ENCODE results near the gene ZNF354C.
"Not testable (repeated sequence)": the region's sequence is repeated elsewhere in the genome, so short reads cannot be mapped to it uniquely, and the experiment has no call there.

The ZNF354C gene

DNA sequence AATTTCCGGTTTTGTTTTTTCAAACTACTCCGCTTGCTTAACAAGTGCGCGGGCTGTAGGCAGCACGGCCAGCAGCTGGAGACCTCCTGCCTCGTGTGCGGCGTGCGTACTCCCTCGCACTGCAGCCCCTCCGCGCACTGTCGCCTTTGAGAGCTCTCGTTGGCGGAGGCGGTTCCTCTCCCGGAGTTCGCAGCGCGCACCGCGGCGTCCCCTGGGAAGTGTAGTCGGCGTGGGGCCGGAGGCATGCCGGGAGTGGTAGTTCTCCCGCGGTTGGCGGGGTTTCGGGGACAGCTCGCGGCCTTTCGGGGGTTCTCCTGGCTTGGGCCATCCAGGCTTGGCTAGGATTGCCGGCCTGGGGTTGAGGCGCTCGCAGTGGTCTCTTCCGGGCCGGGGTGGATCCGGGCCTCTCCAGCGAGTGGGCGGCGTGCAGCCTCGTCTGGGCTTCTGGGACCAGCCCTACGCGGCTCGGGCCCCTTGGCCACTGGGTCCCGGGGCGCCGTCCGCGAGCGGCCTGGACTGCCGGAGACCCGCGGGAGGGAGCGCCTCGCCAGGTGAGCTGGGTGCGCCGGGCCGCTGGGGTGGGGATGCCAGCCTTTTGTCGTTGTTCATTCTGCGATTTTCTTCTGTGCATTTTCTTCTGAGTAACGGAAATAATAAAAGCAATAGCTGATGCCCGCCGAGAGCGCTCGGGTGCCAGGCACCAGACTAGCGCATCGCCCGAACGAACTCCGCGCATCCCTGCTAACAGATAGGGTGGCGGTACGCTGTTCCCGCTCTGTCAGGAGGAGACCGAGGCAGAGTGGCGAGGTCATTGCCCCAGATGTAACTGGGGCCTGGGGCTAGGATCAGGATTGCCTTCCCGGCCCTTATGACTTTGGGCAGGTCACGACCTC is at the start of gene ZNF354C:
TSS of gene ZNF354C (plus strand) at position 258 of the 893 bp plus-strand sequence. CDS start 1,696 bp downstream, outside the sequence.
- peak; percentile 93 for DNase-seq (ENCODE audit: low spot score)

DNA sequence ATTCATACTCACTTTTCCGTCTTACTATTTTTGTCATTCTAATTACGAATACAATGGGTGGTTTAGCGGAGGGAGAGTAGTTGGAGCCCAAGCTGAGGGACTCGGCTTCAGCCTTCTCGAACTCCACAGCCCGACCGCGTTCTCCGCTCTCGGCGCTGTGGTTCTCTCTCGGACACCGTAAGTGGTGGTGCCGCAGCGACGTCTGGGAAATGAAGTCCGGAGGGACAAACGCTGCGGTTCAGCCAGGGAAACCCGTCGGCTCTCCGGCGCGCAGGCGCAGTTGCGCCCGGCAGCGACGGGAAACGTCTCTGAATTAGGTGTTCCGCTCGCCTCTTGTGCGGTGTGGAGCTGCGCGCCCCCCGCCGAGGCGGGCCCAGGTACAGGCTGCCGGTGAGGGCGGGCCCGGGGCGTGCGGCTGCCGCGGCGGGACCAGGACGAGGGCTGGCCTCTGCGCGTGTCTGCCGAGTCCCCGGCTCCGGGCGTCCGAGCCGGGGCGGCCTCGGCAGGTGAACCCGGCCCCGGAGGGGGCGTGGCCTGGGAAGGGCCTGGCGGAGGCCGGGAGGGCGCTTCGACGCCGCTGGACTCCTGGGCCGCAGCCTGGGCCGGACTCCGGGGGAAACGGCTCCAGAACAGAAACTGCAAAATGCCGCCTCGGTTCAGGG is 36.5 kb upstream of the ZNF354C start, which contains the start of gene ZNF879:
TSS of gene ZNF879 (plus strand) at position 277 of the 662 bp plus-strand sequence. CDS start 1,201 bp downstream, outside the sequence.
- peak; percentile 89 for DNase-seq (ENCODE audit: low spot score)

DNA sequence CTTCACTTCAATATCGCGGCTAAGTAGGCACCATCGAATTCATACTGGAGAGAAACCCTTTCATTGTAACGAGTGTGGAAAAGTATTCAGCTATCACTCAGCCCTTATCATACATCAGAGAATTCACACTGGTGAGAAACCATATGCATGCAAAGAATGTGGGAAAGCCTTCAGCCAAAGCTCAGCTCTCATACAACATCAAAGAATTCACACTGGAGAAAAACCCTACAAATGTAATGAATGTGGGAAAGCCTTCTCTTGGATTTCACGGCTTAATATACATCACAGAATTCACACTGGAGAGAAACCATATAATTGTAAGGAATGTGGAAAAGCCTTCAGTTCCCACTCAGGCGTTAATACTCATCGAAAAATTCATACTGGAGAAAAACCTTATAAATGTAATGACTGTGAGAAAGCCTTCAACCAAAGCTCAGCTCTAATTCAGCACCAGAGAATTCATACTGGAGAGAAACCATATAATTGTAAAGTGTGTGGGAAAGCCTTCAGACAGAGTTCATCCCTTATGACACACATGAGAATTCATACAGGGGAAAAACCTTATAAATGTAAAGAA is 27.1 kb upstream of the ZNF354C start:
- no peak for DNase-seq (ENCODE audit: low spot score)

DNA sequence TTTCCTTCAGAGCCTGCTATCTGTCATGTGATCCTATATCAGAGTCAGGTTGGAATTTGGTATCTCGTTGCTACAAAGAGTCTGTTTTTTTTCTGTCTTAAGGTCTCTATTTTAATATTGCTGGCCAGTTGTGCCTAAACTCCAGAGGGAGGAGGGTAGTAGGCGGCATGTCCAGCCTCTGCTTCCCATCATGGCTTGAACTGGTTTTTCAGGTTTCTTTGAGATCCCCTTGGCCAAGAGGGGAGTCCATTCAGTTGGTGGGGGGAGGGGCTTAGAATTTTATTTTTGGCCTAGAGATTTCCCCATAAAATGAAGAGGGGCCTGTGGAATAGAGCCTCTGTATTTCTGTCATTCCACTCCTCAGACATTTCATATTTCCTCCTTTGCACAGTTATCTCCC is 15.4 kb upstream of the ZNF354C start:
- DNase-seq (ENCODE audit: low spot score): no peak

DNA sequence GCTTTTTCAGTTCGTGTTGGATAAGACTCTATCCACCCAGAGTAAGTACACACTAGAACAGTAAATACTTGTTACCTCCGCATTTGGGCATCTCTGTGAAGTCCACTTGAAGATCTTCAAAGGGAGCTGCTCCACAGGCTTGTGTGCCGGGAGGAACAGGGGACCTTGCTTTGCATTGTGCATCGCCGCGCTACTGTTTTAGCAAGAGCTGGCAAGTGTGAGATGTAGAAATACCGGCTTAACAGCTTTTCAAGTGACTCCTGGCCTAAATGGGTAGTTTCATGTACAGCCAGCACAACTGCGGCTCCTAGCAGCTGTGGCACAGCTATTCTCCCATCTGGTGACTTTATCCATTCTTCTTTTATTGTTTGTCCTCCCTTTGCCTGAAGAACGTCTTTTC is 8.4 kb upstream of the ZNF354C start:
- DNase-seq (ENCODE audit: low spot score): no peak

DNA sequence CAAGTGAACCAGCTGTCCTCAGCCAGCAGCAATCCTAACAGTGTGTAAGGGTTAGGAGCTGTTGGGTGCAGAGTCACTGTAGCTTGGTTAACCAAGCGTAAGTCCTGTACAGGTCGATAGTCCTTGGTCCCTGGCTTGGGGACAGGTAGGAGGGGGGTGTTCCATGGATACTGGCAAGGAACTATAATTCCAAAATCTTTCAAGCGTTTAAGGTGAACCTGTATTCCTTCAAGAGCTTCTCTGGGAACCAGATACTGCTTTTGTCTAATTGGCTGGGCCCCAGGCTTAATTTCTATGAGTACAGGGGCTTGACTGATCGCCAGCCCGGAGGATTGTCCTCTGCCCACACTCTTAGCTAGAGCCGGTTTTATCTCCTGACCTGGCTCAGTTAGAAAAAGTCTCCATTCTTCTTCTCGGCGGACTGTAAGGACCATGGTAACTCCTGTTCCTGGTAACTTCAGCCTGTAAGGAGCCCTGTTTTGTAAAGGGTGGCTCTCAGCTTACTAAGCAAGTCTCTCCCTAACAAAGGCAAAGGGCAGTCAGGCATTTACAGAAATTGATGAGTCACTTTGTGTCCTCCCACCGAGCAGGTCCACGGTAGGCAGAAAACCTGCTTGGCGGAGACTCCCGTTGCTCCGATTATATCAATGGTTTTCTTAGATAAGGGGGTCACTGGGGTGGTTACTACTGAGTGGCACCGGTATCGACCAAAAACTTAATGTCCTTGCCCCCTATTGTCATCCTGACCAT is 6.0 kb upstream of the ZNF354C start:
- DNase-seq (ENCODE audit: low spot score): no peak

DNA sequence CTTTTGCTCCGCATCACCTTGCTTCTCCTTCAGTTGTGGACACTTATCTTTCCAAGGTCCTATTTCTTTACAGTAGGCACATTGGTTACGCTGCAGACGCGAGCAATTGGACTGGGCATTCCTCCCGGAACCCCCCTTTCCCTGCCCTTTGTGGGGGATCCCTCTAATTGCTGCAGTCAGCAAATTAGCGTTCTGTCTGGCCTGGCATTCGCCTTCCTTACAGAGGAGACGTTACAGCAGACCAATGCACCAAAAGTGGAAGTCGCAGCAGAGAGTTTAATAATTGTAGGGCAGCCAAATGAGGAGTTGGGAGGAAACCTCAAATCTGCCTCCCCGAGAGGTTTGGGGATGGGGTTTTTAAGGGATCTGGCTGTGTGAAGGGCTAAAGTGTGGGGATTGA is 5.3 kb upstream of the ZNF354C start:
- DNase-seq (ENCODE audit: low spot score): no peak

DNA sequence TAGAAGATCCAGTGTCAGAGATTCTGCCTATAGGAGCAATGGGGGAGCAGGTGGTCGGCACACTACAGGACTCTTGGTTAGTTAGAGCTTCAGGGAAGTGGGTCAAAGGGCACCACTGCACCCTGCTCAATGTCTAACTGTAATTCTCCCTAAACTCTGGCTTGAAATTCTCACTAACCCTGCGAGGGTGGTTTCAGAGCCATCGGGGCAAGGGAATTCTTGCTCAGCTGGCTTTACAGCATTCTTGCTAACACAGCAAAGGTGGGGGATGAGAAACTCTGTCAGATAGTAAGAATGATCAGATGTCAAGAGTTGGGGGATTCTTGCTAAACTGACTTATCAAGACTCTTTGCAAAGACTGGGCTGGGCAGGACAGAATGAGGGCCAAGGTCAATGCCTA is 4.7 kb upstream of the ZNF354C start:
- no peak for DNase-seq (ENCODE audit: low spot score)

DNA sequence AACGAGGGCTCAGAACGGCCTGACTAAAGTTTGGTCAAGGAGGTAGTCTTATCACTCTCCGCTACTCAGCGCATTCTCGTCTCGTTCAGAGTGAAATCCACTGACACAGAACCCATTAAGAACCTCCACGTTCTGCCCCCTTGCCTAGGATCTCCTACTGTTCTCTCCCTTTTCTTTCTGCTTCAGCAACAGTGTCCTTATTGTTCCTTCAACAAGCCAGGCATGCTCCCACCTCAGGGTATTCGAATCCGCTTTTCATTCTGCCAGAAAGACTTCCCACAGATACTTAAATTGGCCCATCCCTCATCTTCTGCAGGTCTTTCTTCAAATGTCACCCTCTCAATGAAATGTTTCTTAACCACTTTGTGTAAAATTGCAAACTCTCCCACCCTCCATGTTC is 4.3 kb upstream of the ZNF354C start:
- no peak for DNase-seq (ENCODE audit: low spot score)

DNA sequence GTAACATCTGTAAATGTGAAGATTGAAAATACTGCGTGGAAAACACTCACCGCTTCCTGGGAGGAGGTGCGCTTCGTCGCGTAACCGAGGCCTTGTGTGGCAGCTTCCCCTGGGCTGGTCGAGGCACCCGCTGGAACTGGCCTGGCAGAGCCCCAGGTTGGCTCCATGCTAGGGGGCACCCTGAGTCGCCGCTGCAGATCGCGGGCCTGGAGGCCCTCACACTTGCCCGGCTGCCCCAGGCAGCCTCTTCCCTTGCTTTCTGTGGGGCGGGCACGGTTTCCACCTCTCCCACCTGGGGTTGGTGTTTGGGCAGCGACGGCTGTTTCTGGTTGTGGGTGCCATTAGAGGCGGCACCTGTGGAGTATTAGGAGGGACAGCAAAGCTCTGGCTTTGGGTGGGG is 852 bp downstream of the ZNF354C start:
- peak; percentile 5 for DNase-seq (ENCODE audit: low spot score)

DNA sequence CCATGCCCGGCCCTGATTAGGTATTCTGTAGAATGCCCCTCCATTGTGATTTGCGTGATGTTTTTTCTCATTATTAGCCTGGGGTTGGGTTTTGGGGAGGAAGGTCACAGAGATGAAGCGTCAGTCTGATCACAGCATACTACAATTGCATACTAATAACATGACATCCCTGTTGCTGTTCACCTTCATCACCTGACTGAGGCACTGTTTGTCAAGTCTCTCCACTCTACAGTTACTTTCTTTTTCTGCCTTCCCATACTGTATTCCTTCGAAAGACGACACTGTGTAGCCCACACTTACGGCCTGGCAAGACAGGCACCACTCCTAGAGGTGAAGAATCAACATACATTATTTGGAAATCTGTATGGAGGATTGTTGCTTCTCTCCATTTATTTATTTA is 5.5 kb downstream of the ZNF354C start:
- DNase-seq (ENCODE audit: low spot score): no peak

DNA sequence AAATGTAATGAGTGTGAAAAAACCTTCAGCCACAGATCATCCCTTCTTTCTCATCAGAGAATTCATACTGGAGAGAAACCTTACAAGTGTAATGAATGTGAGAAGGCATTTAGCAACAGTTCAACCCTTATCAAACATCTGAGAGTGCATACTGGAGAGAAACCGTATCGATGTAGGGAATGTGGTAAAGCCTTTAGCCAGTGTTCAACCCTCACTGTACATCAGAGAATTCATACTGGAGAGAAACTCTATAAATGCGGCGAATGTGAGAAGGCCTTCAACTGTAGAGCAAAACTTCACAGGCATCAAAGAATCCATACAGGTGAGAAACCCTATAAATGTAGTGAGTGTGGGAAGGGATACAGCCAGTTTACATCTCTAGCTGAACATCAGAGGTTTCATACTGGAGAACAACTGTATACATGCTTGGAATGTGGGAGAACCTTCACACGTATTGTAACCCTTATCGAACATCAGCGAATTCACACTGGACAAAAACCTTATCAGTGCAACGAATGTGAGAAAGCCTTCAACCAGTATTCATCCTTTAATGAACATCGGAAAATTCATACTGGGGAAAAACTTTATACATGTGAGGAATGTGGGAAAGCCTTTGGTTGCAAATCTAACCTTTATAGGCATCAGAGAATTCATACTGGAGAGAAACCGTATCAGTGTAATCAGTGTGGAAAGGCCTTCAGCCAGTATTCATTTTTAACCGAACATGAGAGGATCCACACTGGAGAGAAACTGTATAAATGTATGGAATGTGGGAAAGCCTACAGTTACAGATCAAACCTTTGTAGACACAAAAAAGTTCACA is 19.2 kb downstream of the ZNF354C start:
- DNase-seq (ENCODE audit: low spot score): no peak

DNA sequence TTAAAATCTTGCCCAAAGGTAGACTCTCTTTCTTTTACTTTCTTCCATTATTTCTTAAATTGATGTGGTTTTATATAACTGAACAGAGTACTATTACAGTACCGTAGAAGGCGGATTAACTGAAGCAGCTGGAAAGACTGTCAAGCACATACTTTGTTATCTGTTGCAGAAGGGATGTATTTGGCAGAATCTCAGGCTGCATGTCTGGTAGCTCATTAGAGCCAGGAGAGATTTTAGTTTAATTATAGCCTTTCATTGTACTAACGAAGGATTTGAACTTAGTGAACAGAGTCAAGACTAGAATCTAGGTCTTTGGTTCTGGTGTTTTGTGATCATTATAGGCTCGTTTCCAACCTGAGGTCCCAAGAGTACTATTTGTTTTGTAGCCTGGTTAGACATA is 20.6 kb downstream of the ZNF354C start:
- DNase-seq (ENCODE audit: low spot score): no peak

DNA sequence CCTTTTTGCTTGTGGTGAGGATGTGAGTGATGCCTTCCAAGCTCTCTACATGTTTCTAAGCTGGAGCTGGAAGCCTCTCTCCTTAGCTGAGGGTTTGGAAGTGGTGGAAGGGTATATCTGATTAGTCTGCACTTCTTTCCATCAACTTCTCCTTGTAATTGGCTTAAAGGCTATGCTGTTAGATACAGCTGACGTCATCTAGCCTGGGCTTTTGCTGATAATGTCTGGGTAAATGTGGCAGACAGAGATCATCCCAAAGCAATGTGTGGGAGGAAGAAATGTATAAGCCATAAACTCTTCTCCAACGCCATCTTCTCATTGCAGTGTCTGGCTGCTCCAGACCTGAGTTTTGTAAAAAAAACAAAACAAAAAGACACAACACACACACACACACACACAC is 29.3 kb downstream of the ZNF354C start:
- DNase-seq (ENCODE audit: low spot score): no peak

DNA sequence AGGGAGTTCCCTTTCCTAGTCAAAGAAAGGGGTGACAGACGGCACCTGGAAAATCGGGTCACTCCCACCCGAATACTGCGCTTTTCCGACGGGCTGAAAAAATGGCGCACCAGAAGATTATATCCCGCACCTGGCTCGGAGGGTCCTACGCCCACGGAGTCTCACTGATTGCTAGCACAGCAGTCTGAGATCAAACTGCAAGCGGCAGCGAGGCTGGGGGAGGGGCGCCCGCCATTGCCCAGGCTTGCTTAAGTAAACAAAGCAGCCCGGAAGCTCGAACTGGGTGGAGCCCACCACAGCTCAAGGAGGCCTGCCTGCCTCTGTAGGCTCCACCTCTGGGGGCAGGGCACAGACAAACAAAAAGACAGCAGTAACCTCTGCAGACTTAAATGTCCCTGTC is 41.1 kb downstream of the ZNF354C start:
- not testable (repeated sequence) for DNase-seq (ENCODE audit: low spot score)

DNA sequence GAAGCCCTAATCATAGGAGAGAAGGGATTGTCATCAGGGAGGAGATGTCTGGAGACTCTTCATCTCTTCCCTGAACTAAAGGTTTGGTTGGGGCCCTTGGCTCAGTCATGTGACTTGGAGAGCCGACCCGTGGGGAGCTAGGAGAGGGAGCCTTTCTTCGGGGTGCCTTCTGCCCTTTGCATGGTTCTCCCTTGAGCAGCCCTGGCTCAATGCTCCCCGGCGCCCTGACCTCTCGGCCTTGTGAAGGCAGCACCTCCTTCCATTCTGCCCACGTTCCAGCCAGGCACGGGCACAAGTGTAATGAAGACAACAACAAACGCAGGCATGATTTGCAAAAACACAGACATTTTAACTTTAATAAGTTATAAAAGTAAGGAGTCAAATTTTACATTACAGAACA is 50.4 kb downstream of the ZNF354C start:
- no peak for DNase-seq (ENCODE audit: low spot score)

DNA sequence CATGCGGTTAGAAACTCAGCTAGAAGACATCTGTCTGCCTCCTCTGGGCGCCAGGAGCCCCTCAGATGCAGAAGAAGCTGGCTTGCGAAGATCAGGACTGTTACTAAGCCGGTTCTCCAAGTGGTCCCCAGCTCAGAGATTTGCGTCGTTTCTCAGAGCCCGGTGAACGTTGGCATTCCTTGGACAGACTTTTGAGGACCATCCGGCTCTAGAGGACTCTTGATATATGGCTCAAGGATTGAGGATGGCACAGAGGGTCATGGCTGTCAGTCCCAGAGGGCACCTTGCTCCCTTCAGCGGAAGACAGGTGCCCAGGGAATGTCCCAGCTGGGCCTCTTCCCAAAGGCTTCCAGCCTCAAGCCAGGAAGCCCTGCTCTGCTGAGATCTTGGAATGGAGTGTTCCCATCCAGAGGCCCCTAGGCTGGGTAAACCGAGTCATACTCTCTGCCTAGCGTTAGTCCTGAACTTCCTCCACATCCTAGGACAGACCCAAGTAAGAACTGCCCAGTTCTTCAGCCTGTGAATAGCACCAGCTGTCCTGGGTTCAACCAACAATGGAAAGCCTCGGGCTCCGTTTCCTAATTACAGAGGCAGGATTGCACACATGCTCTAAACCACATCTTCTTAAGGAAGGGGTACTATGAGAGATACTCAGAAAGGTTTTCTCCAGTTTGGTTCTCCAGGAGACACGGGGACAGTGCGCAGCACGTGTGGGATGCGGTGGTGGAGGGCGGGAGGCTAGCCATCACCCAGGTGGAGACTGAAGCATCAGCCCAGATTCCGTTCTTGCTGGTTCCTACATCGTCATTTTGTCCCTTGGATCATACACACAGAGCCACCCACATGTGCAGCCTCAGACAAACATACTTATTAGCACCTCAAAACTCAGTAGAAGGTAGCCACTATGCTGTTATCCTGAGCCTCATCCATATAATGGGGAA is 51.4 kb downstream of the ZNF354C start:
- no peak for DNase-seq (ENCODE audit: low spot score)

DNA sequence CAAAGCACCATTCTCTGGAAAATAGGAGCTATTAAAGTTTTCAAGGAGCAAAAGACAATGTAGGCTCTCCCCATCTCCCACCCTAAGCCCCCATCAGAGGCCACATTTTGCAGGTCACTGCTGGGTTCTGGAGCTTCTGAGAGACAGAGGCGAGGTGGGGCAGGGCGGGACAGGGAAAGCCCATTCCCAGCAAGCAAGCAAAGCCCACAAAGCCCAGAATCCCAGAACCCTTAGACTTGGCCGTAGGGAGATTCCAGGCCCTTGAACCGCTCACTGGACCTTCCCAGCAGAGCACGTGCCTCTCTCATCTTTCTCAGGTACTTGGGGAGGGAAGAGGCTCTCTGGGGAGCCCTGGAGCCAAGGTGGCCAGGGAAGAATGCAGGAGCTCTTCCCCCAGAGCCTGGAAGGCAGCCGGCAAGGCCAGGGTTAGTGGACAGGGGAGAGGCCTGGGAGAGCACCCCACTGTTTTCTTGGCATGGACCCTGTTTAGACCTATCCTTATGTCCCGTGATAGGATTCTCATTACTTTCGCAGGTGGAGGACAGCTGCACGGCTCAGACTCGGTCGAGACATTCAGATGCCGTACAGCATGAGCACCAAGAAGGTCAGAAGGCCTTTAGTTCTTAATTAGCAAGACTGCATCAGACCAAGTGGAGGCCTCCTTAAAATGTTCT is 52.4 kb downstream of the ZNF354C start:
- no peak for DNase-seq (ENCODE audit: low spot score)

DNA sequence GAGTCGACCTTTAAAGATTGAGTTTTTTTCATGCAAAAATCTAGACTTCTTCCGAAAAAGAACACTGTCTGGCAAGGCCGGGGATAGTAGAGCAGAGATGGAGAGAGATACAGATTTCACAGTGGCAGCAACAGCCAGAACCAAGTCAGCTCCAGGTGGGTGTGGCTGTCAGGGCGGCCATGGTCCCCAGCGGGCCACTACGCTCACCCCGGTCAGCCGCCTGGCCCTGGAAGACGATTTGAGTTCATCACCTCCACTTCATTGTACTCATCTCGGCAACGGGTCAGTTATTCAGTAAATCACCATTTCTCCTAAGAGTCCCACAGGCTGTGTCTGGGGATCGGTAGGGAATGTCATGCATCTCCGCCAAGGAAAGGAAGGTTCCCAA is 53.0 kb downstream of the ZNF354C start:
- DNase-seq (ENCODE audit: low spot score): no peak
